GM19463 (cell line): ENCODE data around the gene AGTRAP.

Source experiments
- ATAC-seq: cut with Tn5 transposase; IDR thresholded peaks from one replicate; pipeline ENCODE4 v1.9.1; 2021; ENCODE audit warnings: mild to moderate bottlenecking, moderate library complexity; ENCODE audit not compliant: unreplicated experiment

The AGTRAP gene

GRCh38 chr1:11780380-11781147 is 44.6 kb downstream of the AGTRAP start:
- no peak for ATAC-seq

- ATAC-seq: no peak
These were observed 45.4 kb downstream of the AGTRAP start for GRCh38 chr1:11781297-11781696.

GRCh38 chr1:11782127-11782708 is 46.3 kb downstream of the AGTRAP start:
- no peak for ATAC-seq

- ATAC-seq: no peak
These were observed 47.6 kb downstream of the AGTRAP start for GRCh38 chr1:11783556-11783955.

GRCh38 chr1:11784256-11784992 is 48.5 kb downstream of the AGTRAP start:
- no peak for ATAC-seq

- ATAC-seq: peak; percentile 69
These were observed 49.2 kb downstream of the AGTRAP start for GRCh38 chr1:11784993-11785769.

- ATAC-seq: no peak
These were observed 50.2 kb downstream of the AGTRAP start for GRCh38 chr1:11786168-11786567.

GRCh38 chr1:11787251-11787803 is 51.4 kb downstream of the AGTRAP start:
- ATAC-seq: no peak

- no peak for ATAC-seq
These were observed 52.0 kb downstream of the AGTRAP start for GRCh38 chr1:11787804-11788436.

GRCh38 chr1:11788549-11789053 is 52.7 kb downstream of the AGTRAP start:
- no peak for ATAC-seq

- ATAC-seq: no peak
These were observed 53.5 kb downstream of the AGTRAP start for GRCh38 chr1:11789126-11790067.

- no peak for ATAC-seq
These were observed 54.4 kb downstream of the AGTRAP start for GRCh38 chr1:11790101-11790879.

GRCh38 chr1:11790880-11791715 is 55.2 kb downstream of the AGTRAP start:
- no peak for ATAC-seq

- no peak for ATAC-seq
These were observed 56.2 kb downstream of the AGTRAP start for GRCh38 chr1:11792106-11792505.

- ATAC-seq: no peak
These were observed 57.9 kb downstream of the AGTRAP start for GRCh38 chr1:11793819-11794218.

- no peak for ATAC-seq
These were observed 58.7 kb downstream of the AGTRAP start for GRCh38 chr1:11794446-11795237.
